PC-9 (cell line): Measurements from ENCODE around the gene ZSCAN12. TPM values are rescaled to one million over a fixed set of nuclear protein-coding genes. Genes with fewer than 3 reads are reported as not detected.
A peak's percentile ranks its signal among the peaks of the same experiment; 100 is the strongest.
"Not testable (repeated sequence)": the region's sequence is repeated elsewhere in the genome, so short reads cannot be mapped to it uniquely, and the experiment has no call there.

Source experiments
- BruUV-seq: library from RNA; stranded (reverse); fragments of 400-500 nt; replicated peaks from 2 replicates; lab custom pipeline; 2021; lab: Mats Ljungman, UMichigan
- CTCF ChIA-PET: fragments of 300-600 bp; sonication (Branson Sonifier 250); formaldehyde crosslinking; loops from one replicate; lab custom pipeline; 2022; ENCODE audit warnings: antibody characterized with exemption; lab: Charles Lee
- POLR2A ChIA-PET: fragments of 300-600 bp; sonication (Branson Sonifier 250); formaldehyde crosslinking; loops from one replicate; lab custom pipeline; 2022; ENCODE audit warnings: antibody characterized with exemption; ENCODE audit not compliant: unreplicated experiment; lab: Charles Lee
- DNase-seq, 2 experiments: peaks; one replicate each; pipeline versions ENCODE4 v3.0.0 to v3.0.0-alpha.2; 2015 to 2022; ENCODE audit warnings: mixed read lengths in 1 of 2
- H2AFZ ChIP-seq: fragments of 200-600 bp; sonication (generic); 2 replicates; pipeline ENCODE4 v1.8.1; 2017; ENCODE audit warnings: antibody characterized with exemption
- H3F3A ChIP-seq: fragments of 200-600 bp; sonication (generic); 2 replicates; pipeline ENCODE4 v1.8.1; 2017; ENCODE audit warnings: antibody characterized with exemption, mild to moderate bottlenecking, low read depth; ENCODE audit not compliant: insufficient read depth
- H3K27ac ChIP-seq: fragments of 200-600 bp; sonication (generic); 2 replicates; pipeline ENCODE4 v1.6.1; 2016; ENCODE audit warnings: mixed run types
- H3K27me3 ChIP-seq: fragments of 200-600 bp; sonication (generic); 2 replicates; pipeline ENCODE4 v1.6.1; 2016; ENCODE audit warnings: low read depth, mixed run types; ENCODE audit not compliant: insufficient read depth
- H3K36me3 ChIP-seq: fragments of 200-600 bp; sonication (generic); 2 replicates; pipeline ENCODE4 v1.6.1; 2016; ENCODE audit warnings: low read depth, mixed run types
- H3K4me1 ChIP-seq: fragments of 200-600 bp; sonication (generic); replicated peaks from 2 replicates; pipeline ENCODE4 v1.6.1; 2016; ENCODE audit warnings: mixed run types; ENCODE audit not compliant: insufficient read depth
- H3K4me2 ChIP-seq: fragments of 200-600 bp; sonication (generic); 2 replicates; pipeline ENCODE4 v1.6.1; 2017; ENCODE audit warnings: mixed run types
- H3K4me3 ChIP-seq: fragments of 200-600 bp; sonication (generic); 2 replicates; pipeline ENCODE4 v1.6.1; 2016; ENCODE audit warnings: mixed run types
- H3K79me2 ChIP-seq: fragments of 200-600 bp; sonication (generic); 2 replicates; pipeline ENCODE4 v1.6.1; 2017; ENCODE audit warnings: low read depth, mixed run types
- H3K9me2 ChIP-seq: fragments of 200-600 bp; sonication (generic); 2 replicates; pipeline ENCODE4 v1.8.1; 2017; ENCODE audit warnings: mild to moderate bottlenecking; ENCODE audit not compliant: insufficient read depth
- H3K9me3 ChIP-seq: fragments of 200-600 bp; sonication (generic); 2 replicates; pipeline ENCODE4 v1.8.1; 2016; ENCODE audit warnings: low read depth; ENCODE audit not compliant: insufficient read depth
- H4K20me1 ChIP-seq: fragments of 200-600 bp; sonication (generic); 2 replicates; pipeline ENCODE4 v1.8.1; 2017; ENCODE audit not compliant: insufficient read depth
- CTCF ChIP-seq: fragments of 200-600 bp; sonication (generic); conservative IDR thresholded peaks from 2 replicates; pipeline ENCODE4 v1.6.1; 2017; ENCODE audit warnings: mixed run types, antibody characterized with exemption, mild to moderate bottlenecking, moderate library complexity
- EZH2 ChIP-seq: fragments of 200-600 bp; sonication (generic); IDR thresholded peaks from 2 replicates; pipeline ENCODE4 v1.8.0; 2017; ENCODE audit warnings: antibody characterized with exemption, low read depth
- intact Hi-C: fragments of 100-400 bp; cut with micrococcal nuclease; formaldehyde crosslinking; loops from one replicate; pipeline ENCODE4 v1.10.0; 2022; ENCODE audit not compliant: unreplicated experiment
- total RNA-seq: library from RNA; stranded (reverse); gene quantifications from 2 replicates; pipeline ENCODE4 v1.2.3, GENCODE V29; 2021

ZSCAN12 gene
- total RNA-seq, 1 experiment from 2014 or later = 11.2 TPM

- no TSS peak for BruUV-seq
- Histone ChIP-seq H4K20me1 (no peaks in the 10 kb centered on the region), H3K9me2 (no peaks in the 10 kb centered on the region), H3K27me3 (no peaks in the 10 kb centered on the region), H2AFZ (no peak overlapping the region), H3F3A (no peaks in the 10 kb centered on the region), H3K4me2 (no peak overlapping the region), H3K9me3 (no peaks in the 10 kb centered on the region), H3K4me1 (peaks cover 13% of the 10 kb centered on the region), H3K4me3 (no peak overlapping the region), H3K79me2 (peaks cover 9% of the 10 kb centered on the region; the same call in 1 of the 2 replicates), H3K27ac (no peak overlapping the region), H3K36me3 (no peaks in the 10 kb centered on the region)
- ChIA-PET CTCF (interaction anchor here (0.6 kb wide), 1 partner anchor 58 kb away, joined by 3 read pairs; no protein-coding TSS in a partner anchor), POLR2A (no interaction called here)
- intact Hi-C loops = loop anchor here (5.0 kb wide), 1 partner anchor 40 kb away; no protein-coding TSS in a partner anchor
- TF ChIP-seq CTCF (no peak), EZH2 (no peak)
- no peak for DNase-seq
Measured at GRCh38 chr6:28446818-28447511, 47.4 kb upstream of the ZSCAN12 start.

GRCh38 chr6:28444759-28445158 is 45.2 kb upstream of the ZSCAN12 start:
- H3K27me3 ChIP-seq, BruUV-seq, DNase-seq, POLR2A ChIA-PET, H3K4me2 ChIP-seq, H3K36me3 ChIP-seq, H3F3A ChIP-seq, H3K4me3 ChIP-seq, H3K9me3 ChIP-seq, H3K9me2 ChIP-seq, H2AFZ ChIP-seq, H3K27ac ChIP-seq, H4K20me1 ChIP-seq: not testable (repeated sequence)
- CTCF ChIA-PET = interaction anchor here (0.5 kb wide), 1 partner anchor 46 kb away, joined by 5 read pairs; no protein-coding TSS in a partner anchor
- intact Hi-C loops = loop anchor here (5.0 kb wide), 1 partner anchor 43 kb away; no protein-coding TSS in a partner anchor
- Histone ChIP-seq H3K4me1 (peaks cover 14% of the 10 kb centered on the region), H3K79me2 (peaks cover 10% of the 10 kb centered on the region; the same call in 1 of the 2 replicates)

GRCh38 chr6:28443112-28443773 is 43.7 kb upstream of the ZSCAN12 start, which contains the start of gene ZSCAN23:
Gene ZSCAN23, minus strand, starts transcription at chr6:28443491. Its CDS starts 7,225 bp downstream, at chr6:28436266.
- H3K4me3 ChIP-seq = peak within 1 kb of the TSS; percentile 83
- POLR2A ChIA-PET = interaction anchor here (0.7 to 1.0 kb wide), 2 partner anchors 46 to 160 kb away, joined by 6 to 14 read pairs; no protein-coding TSS in a partner anchor
- no peaks in the 10 kb centered on the region for H3K9me2 ChIP-seq
- no TSS peak for BruUV-seq
- H3K4me1 ChIP-seq = peaks cover 14% of the 10 kb centered on the region
- peaks cover 10% of the 10 kb centered on the region; the same call in 1 of the 2 replicates for H3K79me2 ChIP-seq
- TF ChIP-seq EZH2 (no peak), CTCF (no peak)
- intact Hi-C loops = loop anchor here (1.0 to 2.0 kb wide), 2 partner anchors 44 to 99 kb away; partner anchors contain the start of gene ZSCAN12
- DNase-seq = peak; percentile 78
- no peaks in the 10 kb centered on the region for H3K27me3 ChIP-seq
- no peaks in the 10 kb centered on the region for H3K36me3 ChIP-seq
- H3F3A ChIP-seq = no peaks in the 10 kb centered on the region
- peak within 1 kb of the TSS; percentile 98 for H2AFZ ChIP-seq
- CTCF ChIA-PET = no interaction called here
- H4K20me1 ChIP-seq = no peaks in the 10 kb centered on the region
- H3K4me2 ChIP-seq = peak within 1 kb of the TSS; percentile 82
- no peaks in the 10 kb centered on the region for H3K9me3 ChIP-seq
- H3K27ac ChIP-seq = no peak within 1 kb of the TSS
